GM19468 (cell line): ENCODE data around the gene SCYGR7.
"Not testable (repeated sequence)": the region's sequence is repeated elsewhere in the genome, so short reads cannot be mapped to it uniquely, and the experiment has no call there.

ENCODE experiments used
- ATAC-seq: cut with Tn5 transposase; IDR thresholded peaks from one replicate; pipeline ENCODE4 v1.9.1; 2021; ENCODE audit warnings: mild to moderate bottlenecking, moderate library complexity, moderate number of reproducible peaks; ENCODE audit not compliant: unreplicated experiment; ENCODE audit errors: extremely low read depth

Gene SCYGR7

GRCh38 chr2:227728035-227728434 lies at the start of gene SCYGR7:
TSS of gene SCYGR7 (plus strand) at chr2:227728335. CDS start at chr2:227728335, 0 bp downstream.
- no peak for ATAC-seq

- no peak for ATAC-seq
Observed at GRCh38 chr2:227684258-227684657, 43.9 kb upstream of the SCYGR7 start.

- no peak for ATAC-seq
Observed at GRCh38 chr2:227687189-227687588, 40.9 kb upstream of the SCYGR7 start.

- ATAC-seq: no peak
Observed at GRCh38 chr2:227696990-227697679, 31.0 kb upstream of the SCYGR7 start.

- ATAC-seq: no peak
Observed at GRCh38 chr2:227701556-227701955, 26.6 kb upstream of the SCYGR7 start.

- no peak for ATAC-seq
Observed at GRCh38 chr2:227703280-227703732, 24.8 kb upstream of the SCYGR7 start.

- ATAC-seq: no peak
Observed at GRCh38 chr2:227703961-227704360, 24.2 kb upstream of the SCYGR7 start.

- no peak for ATAC-seq
Observed at GRCh38 chr2:227706859-227707258, 21.3 kb upstream of the SCYGR7 start.

GRCh38 chr2:227707390-227707789 lies 20.7 kb upstream of the SCYGR7 start:
- no peak for ATAC-seq

- ATAC-seq: no peak
Observed at GRCh38 chr2:227710986-227711385, 17.1 kb upstream of the SCYGR7 start.

GRCh38 chr2:227713291-227713690 lies 14.8 kb upstream of the SCYGR7 start:
- ATAC-seq: no peak

- ATAC-seq: no peak
Observed at GRCh38 chr2:227716501-227716900, 11.6 kb upstream of the SCYGR7 start.

GRCh38 chr2:227717687-227718567 lies 10.2 kb upstream of the SCYGR7 start, which contains the start of gene SLC19A3:
TSS of gene SLC19A3 (minus strand) at chr2:227718028. CDS start at chr2:227702318, 15,710 bp downstream.
- no peak for ATAC-seq

GRCh38 chr2:227719641-227720040 lies 8.5 kb upstream of the SCYGR7 start:
- no peak for ATAC-seq

- no peak for ATAC-seq
Observed at GRCh38 chr2:227720680-227721079, 7.5 kb upstream of the SCYGR7 start.

GRCh38 chr2:227722821-227723220 lies 5.3 kb upstream of the SCYGR7 start:
- ATAC-seq: not testable (repeated sequence)

- ATAC-seq: no peak
Observed at GRCh38 chr2:227724394-227725039, 3.6 kb upstream of the SCYGR7 start, which contains the start of gene SCYGR6. TSS of gene SCYGR6 (minus strand) at chr2:227724757. CDS start at chr2:227724757, 0 bp downstream.

- ATAC-seq: no peak
Observed at GRCh38 chr2:227739351-227739750, 11.2 kb downstream of the SCYGR7 start.

- not testable (repeated sequence) for ATAC-seq
Observed at GRCh38 chr2:227740705-227741104, 12.6 kb downstream of the SCYGR7 start.

- ATAC-seq: no peak
Observed at GRCh38 chr2:227745594-227745993, 17.5 kb downstream of the SCYGR7 start, which contains the start of gene SCYGR8. TSS of gene SCYGR8 (plus strand) at chr2:227745894. CDS start at chr2:227745894, 0 bp downstream.
